Breast epithelium (tissue), 3 donors: Measurements from ENCODE around the gene TC2N.

Experiments used
- POLR2A ChIP-seq: fragments of 450-650 bp; IDR thresholded peaks from one replicate; pipeline ENCODE4 v1.6.1; 2016; ENCODE audit warnings: antibody characterized with exemption, mild to moderate bottlenecking, moderate library complexity
- POLR2AphosphoS5 ChIP-seq, 3 donors: sonication (generic); formaldehyde crosslinking; IDR thresholded peaks; one replicate each; pipeline ENCODE4 v1.6.1; 2017; ENCODE audit warnings: antibody characterized with exemption in 3 of 3

GRCh38 chr14:91884664-91885063, 17.3 kb upstream of the TC2N start:
- no peak for TF ChIP-seq POLR2AphosphoS5 (IDR thresholded peaks at IDR 0.05)
- no peak for TF ChIP-seq POLR2A
